ENCODE data around the gene MRPL44.

The MRPL44 gene

GRCh38 chr2:224009605-224010315, 52.5 kb downstream of the MRPL44 start:
- no peak for DNase-seq (ENCODE audit: low spot score)

GRCh38 chr2:224011837-224012236, 54.6 kb downstream of the MRPL44 start:
- DNase-seq (ENCODE audit: low spot score): no peak

- DNase-seq (ENCODE audit: low spot score): no peak
Measured at GRCh38 chr2:224014336-224014735, 57.1 kb downstream of the MRPL44 start.

GRCh38 chr2:224016963-224017362, 59.7 kb downstream of the MRPL44 start:
- DNase-seq (ENCODE audit: low spot score): no peak
